Pancreas (tissue), 10 donors: ENCODE data around the gene CKB. TPM values are rescaled to one million over a fixed set of nuclear protein-coding genes. Genes with fewer than 3 reads are reported as not detected.

Experiments
- ATAC-seq, 4 donors: fragments of 200-7000 bp; cut with Tn5 transposase; one replicate each; pipeline versions ENCODE4 v1.8.0 to v1.9.1; 2020; ENCODE audit warnings: mild to moderate bottlenecking in 4 of 4, moderate library complexity in 4 of 4
- DNase-seq, 6 donors: peaks; one replicate each; pipeline ENCODE4 v3.0.0-alpha.2; 2020
- FAIRE-seq: peaks from 2 replicates; lab custom pipeline; 2012; peaks lifted over from hg19 to GRCh38; lab: Jason Lieb, UNC
- H3K27ac ChIP-seq, 4 donors: fragments of 200-600 bp; sonication (generic); 1 replicate in 3 of 4; 2 replicates in 1 of 4; pipeline versions ENCODE4 v1.5.0 to v1.8.0; 2020
- H3K27me3 ChIP-seq, 4 donors: fragments of 200-600 bp; one replicate each; pipeline ENCODE4 v1.8.0; 2021
- H3K36me3 ChIP-seq, 3 donors: fragments of 200-600 bp; sonication (generic) in 1 of 3; one replicate each; pipeline versions ENCODE4 v1.5.0 to v1.8.0; 2020 to 2021
- H3K4me1 ChIP-seq, 3 donors: fragments of 200-600 bp; one replicate each; pipeline ENCODE4 v1.8.0; 2021
- H3K4me3 ChIP-seq, 4 donors: fragments of 200-600 bp; sonication (generic) in 2 of 4; one replicate each; pipeline versions ENCODE4 v1.5.0 to v1.8.0; 2020 to 2021
- H3K9me3 ChIP-seq, 4 donors: fragments of 200-600 bp; one replicate each; pipeline ENCODE4 v1.8.0; 2021
- CTCF ChIP-seq, 4 donors: fragments of 200-600 bp; sonication (generic) in 3 of 4; IDR thresholded peaks; one replicate each; pipeline versions ENCODE4 v1.5.0 to v1.8.0; 2021; ENCODE audit warnings: antibody characterized with exemption in 4 of 4
- WGBS, 2 donors: extraction: QIAGEN DNeasy Blood & Tissue Kit; methylation state at CpG; one replicate each; pipeline ENCODE4 v1.1.7; 2013; 5-methylcytosine and 5-hydroxymethylcytosine counted together
- intact Hi-C, 3 donors: fragments of 100-400 bp; cut with DNase I; formaldehyde crosslinking; loops; one replicate each; pipeline versions ENCODE4 v1.11.1 to v1.14.2; 2022
- polyA plus RNA-seq, 2 donors: library from polyadenylated mRNA; stranded (reverse); fragments of 200-250 nt; gene quantifications; one replicate each; pipeline ENCODE4 v1.2.3, GENCODE V29; 2013
- total RNA-seq, 6 donors: library from RNA; stranded (reverse); fragmentation: NEBNext Ultra II Directional in 4 of 6; extraction: Animal tissue kit (Norgen Biotek cat#: 25700) in 4 of 6; gene quantifications; one replicate each; pipeline versions ENCODE4 v1.2.1 to v1.2.4, GENCODE V29; 2021 to 2023
- donor health status: healthy with polysubstance abuse.
- donor health status: DM: no; HTN: no; CAD: no; lungs with moderate emphysema.
- donor health status: DM: no; HTN: no; CAD: no.
- donor health status: control.
- donor health status: control.
- donor health status: Bipolar disorder and iron deficiency.
- donor health status: DM: yes; HTN: yes; CAD: no.
- donor health status: DM: no; HTN: no; CAD: no.
- donor health status: DM: no; HTN: no; CAD: no.
- donor health status: DM: yes; HTN: yes; CAD: no.

Gene CKB
- total and polyA plus RNA-seq, 8 donors, result 17.8 to 264 (median 45.9) TPM

GRCh38 chr14:103555559-103556337 lies 33.1 kb upstream of the CKB start:
- peaks cover 3 to 14% (median 10%) of the 10 kb centered on the region in 3 donors for H3K4me1 ChIP-seq
- no peaks in the 10 kb centered on the region for H3K27me3 ChIP-seq
- 81 to 90% methylated on average over 15 of the region's 15 CpGs for WGBS, 2 donors
- H3K4me3 ChIP-seq, result no peak overlapping the region
- ATAC-seq (no peak), FAIRE-seq (no peak), DNase-seq (peak in 2 of 6 donors; percentile 18 to 38)
- no peaks in the 10 kb centered on the region for H3K36me3 ChIP-seq
- no peak for TF ChIP-seq CTCF (IDR thresholded peaks at IDR 0.05)
- no peaks in the 10 kb centered on the region for H3K9me3 ChIP-seq
- no peak overlapping the region for H3K27ac ChIP-seq
- intact Hi-C loops, result no loop called here

GRCh38 chr14:103552846-103553210 lies 30.2 kb upstream of the CKB start:
- H3K27ac ChIP-seq, result no peak overlapping the region
- no peaks in the 10 kb centered on the region for H3K9me3 ChIP-seq
- peak in 3 of 6 donors; percentile 8 to 32 (median 17) for DNase-seq
- WGBS, 2 donors, result 87 to 93% methylated on average over 11 of the region's 11 CpGs
- intact Hi-C loops, result loop anchor here in 1 of 3 donors (5.0 kb wide), 1 partner anchor 36 kb away; no protein-coding TSS in a partner anchor
- no peak overlapping the region for H3K4me3 ChIP-seq
- H3K4me1 ChIP-seq, result peaks cover 3 to 11% (median 7%) of the 10 kb centered on the region in 3 donors
- H3K36me3 ChIP-seq, result no peaks in the 10 kb centered on the region
- no peak for FAIRE-seq
- no peak for ATAC-seq
- no peaks in the 10 kb centered on the region for H3K27me3 ChIP-seq
- TF ChIP-seq CTCF (IDR thresholded peaks at IDR 0.05), result no peak

GRCh38 chr14:103552011-103552845 lies 29.6 kb upstream of the CKB start:
- Histone ChIP-seq H3K4me3 (no peak overlapping the region), H3K9me3 (no peaks in the 10 kb centered on the region), H3K4me1 (peaks cover 1 to 11% (median 3%) of the 10 kb centered on the region in 3 donors), H3K27ac (no peak overlapping the region), H3K27me3 (no peaks in the 10 kb centered on the region), H3K36me3 (no peaks in the 10 kb centered on the region)
- peak in 2 of 6 donors; percentile 20 to 51 for DNase-seq
- peak in 1 of 4 donors; percentile 10 for ATAC-seq
- 72 to 75% methylated on average over 18 of the region's 18 CpGs for WGBS, 2 donors
- no peak for TF ChIP-seq CTCF (IDR thresholded peaks at IDR 0.05)
- intact Hi-C loops, result loop anchor here in 1 of 3 donors (5.0 kb wide), 1 partner anchor 35 kb away; no protein-coding TSS in a partner anchor
- FAIRE-seq, result no peak

- H3K27me3 ChIP-seq, result no peaks in the 10 kb centered on the region
- no peaks in the 10 kb centered on the region for H3K9me3 ChIP-seq
- WGBS, 2 donors, result 78 to 81% methylated on average over 16 to 17 of the region's 17 CpGs
- TF ChIP-seq CTCF (IDR thresholded peaks at IDR 0.05), result no peak
- ATAC-seq (peak in 1 of 4 donors; percentile 8), FAIRE-seq (no peak), DNase-seq (peak in 2 of 6 donors; percentile 43 to 76)
- H3K4me1 ChIP-seq, result peaks cover 0 to 11% (median 3%) of the 10 kb centered on the region in 3 donors
- peak overlapping the region in 1 of 4 donors; percentile 51 for H3K27ac ChIP-seq
- no peaks in the 10 kb centered on the region for H3K36me3 ChIP-seq
- H3K4me3 ChIP-seq, result no peak overlapping the region
- intact Hi-C loops, result loop anchor here in 1 of 3 donors (5.0 kb wide), 1 partner anchor 34 kb away; no protein-coding TSS in a partner anchor
Measured at GRCh38 chr14:103551338-103551762, 28.7 kb upstream of the CKB start.
